Ammon's horn (tissue), 1 donor: ENCODE data around the gene SIRT6.
A peak's percentile ranks its signal among the peaks of the same experiment; 100 is the strongest.
"Not testable (repeated sequence)": the region's sequence is repeated elsewhere in the genome, so short reads cannot be mapped to it uniquely, and the experiment has no call there.

Experiments
- DNase-seq: peaks from one replicate; pipeline ENCODE4 v3.0.0-alpha.2; 2016; ENCODE audit warnings: low spot score

SIRT6 gene

GRCh38 chr19:4174895-4175668 is 7.3 kb downstream of the SIRT6 start:
- DNase-seq: no peak

DNA sequence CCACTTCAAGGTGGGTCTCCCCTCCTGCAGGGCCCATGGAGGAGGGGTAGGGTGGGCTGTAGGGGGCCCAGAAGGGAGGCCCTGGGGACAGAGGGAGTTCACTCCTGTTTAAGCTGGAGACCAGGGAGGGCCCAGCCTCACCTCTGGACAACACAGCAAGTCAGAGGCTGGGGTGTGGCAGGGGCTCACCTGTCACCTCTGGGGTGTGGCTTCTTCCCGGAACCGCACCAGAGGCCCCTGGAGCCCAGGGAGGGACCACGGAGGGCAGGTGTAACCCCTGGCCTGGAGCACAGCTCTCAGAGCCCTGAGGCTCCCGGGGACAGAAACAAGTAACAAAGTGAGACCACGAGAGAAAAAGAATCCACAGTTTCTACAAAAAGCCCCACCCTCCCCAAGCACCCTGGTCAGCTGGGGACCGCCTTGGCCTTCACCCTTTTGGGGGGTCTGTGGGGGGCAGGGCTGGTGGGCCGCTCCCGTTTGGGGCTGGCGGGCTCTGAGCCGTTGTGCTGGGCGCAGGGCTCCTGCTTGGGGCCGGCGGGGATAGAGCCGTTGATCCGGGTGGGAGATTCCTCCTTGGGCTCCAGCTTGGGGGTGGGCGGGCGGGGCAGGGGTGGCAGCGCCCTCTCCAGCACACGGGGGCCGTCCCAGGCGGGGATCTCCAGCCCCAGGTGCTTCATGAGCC is 8.0 kb downstream of the SIRT6 start:
- no peak for DNase-seq

GRCh38 chr19:4173479-4174212 is 8.7 kb downstream of the SIRT6 start:
- no peak for DNase-seq

DNA sequence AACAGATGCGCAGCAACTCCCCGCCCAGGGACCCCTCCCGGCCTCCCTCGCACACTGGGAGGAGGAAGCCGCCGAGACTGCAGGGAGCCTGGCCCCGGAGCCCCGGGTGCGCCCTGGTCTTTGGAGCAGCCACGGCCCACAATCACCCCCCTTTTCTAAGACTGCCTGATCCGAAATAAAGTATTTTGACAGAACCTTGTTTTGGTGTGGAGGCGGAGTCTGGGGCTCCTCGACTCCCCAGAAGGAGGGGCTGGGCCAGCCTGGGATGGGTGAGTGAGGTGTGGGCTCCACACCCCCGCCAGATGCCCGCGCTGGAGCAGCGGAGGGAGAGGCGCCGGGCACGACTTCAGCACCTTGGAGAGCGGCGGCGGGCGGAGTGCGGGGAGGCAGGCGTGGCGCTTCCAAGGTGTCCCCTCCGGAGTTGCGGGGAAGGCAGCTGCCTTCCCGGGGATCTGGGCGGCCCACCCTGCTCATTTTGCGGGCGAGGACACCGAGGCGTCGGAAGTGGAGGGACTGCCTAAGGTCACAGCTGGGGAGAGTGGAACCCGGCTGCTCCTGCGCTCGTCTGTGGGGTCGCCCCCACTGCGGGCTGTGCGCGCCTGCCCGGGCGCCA is 9.4 kb downstream of the SIRT6 start:
- DNase-seq: no peak

GRCh38 chr19:4171676-4172075 is 10.7 kb downstream of the SIRT6 start:
- DNase-seq: no peak

DNA sequence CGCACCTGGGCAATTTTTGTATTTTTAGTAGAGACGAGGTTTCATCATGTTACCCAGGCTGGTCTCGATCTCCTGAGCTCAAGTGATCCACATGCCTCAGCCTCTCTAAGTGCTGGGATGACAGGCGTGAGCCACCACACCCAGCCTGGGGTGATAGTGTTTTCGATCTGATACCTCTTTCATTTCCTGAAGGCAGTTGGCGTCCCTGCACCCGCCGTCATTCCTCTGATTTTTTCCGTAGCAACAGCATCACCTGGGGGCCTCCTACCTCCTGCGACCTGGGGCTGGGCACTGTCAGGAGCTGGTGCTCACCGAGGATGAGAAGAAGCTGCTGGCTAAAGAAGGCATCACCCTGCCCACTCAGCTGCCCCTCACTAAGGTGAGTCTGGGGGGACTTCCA is 18.1 kb downstream of the SIRT6 start:
- DNase-seq: no peak

DNA sequence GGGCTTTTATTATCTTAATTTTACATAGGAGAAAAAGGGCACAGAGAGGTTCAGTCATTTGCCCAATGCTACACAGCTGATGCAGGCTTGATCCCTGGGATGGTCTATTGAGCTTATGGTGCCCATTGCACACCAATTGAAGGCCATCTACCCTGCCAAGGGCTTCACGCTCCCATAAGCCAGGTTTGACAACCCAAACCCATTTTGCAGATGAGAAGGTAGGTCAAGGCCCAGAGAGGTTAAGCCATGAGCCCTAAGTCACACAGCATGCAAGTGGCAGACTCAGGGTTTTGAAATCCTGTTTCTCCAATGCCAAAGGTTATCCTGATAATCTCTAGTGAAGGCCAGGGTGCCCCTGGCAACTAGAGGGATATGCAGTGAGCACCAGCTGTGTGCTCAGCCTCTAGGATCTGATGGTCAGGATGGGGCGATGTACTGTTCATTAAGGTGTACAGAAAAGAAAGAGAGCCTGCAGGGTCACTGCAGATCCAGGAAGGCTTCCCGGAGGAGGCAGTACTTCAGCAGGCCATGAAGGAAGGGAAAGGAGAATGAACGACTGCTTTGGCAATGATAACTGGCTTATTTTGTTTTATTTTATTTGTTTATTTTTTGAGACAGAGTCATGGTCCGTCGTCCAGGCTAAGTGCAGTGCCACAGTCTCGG is 20.8 kb downstream of the SIRT6 start:
- no peak for DNase-seq

DNA sequence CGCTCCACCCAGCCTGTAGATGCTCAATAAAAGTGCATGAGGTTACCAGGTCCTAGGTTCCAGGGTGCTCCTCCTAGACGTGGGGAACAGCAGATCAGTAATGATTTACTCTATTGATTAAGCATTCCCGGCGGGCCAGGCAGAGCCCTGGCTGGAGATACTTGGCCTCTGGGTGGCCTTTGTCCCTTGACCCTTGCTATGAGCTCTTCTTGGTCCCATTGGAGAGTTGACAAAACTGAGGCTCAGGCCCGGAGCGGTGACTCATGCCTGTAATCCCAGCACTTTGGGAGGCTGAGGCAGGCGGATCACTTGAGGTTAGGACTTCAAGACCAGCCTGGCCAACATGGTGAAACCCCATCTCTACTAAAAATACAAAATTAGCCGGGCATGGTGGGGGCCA is 24.4 kb downstream of the SIRT6 start:
- DNase-seq: not testable (repeated sequence)

GRCh38 chr19:4157164-4157563 is 25.2 kb downstream of the SIRT6 start:
- no peak for DNase-seq

DNA sequence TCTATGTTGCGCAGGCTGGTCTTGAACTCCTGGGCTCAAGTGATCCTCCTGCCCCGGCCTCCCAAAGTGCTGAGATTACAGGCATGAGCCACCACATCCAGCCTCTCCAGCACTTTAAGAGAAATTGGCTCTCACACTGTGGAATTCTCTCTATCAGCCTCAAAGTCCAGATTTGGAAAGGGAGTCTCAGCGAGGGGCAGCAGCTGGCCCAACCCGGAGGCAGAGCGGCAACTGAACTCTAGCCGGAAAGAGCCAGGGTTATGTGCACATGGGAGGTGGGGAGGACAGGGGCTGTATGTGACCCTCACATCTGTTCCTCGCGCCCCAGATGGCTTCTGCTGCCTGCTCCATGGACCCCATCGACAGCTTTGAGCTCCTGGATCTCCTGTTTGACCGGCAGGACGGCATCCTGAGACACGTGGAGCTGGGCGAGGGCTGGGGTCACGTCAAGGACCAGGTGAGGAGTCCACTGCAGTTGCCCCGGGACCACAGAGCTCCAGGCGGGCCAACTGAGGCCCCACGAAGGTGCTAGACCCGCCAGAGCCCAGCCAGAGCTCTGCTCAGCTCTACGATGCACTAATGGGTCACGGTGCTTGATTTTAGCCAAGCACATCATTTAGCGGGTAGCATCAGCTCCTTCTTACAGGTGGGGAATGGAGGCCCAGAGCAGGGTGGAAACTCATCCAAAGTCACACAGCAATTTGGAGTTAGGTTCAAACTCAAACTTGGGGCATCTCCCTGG is 27.6 kb downstream of the SIRT6 start:
- no peak for DNase-seq

- DNase-seq: no peak
Observed at GRCh38 chr19:4152241-4152998, 29.9 kb downstream of the SIRT6 start.

DNA sequence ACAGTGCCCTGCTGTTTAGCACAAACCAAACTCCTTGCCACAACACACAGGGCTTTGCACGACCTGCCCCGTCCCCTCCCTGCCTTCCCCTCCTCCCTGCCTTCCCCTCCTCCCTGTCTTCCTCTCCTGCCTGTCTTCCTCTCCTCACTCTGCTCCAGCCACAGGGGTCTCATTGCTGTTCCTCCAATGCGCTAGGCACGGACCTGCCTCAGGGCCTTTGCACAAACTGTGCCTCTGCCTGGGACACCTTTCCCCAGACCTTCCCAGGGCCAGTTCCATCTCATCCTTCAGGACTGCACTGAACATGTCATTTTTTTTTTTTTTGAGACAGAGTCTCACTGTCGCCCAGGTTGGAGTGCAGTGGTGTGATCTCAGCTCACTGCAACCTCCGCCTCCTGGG is 30.7 kb downstream of the SIRT6 start:
- no peak for DNase-seq

GRCh38 chr19:4149518-4150288 is 32.7 kb downstream of the SIRT6 start:
- no peak for DNase-seq

- no peak for DNase-seq
Observed at GRCh38 chr19:4144666-4145249, 37.6 kb downstream of the SIRT6 start.

- DNase-seq: not testable (repeated sequence)
Observed at GRCh38 chr19:4142916-4143315, 39.4 kb downstream of the SIRT6 start.

GRCh38 chr19:4140237-4140711 is 42.1 kb downstream of the SIRT6 start:
- peak; percentile 61 for DNase-seq

GRCh38 chr19:4139614-4140236 is 42.6 kb downstream of the SIRT6 start:
- peak; percentile 49 for DNase-seq

GRCh38 chr19:4138445-4138844 is 43.9 kb downstream of the SIRT6 start:
- DNase-seq: no peak

GRCh38 chr19:4136680-4137088 is 45.7 kb downstream of the SIRT6 start:
- DNase-seq: no peak
